Pulmonary artery endothelial cell (primary cell): ENCODE measurements around the gene PNPLA3. TPM values are rescaled to one million over a fixed set of nuclear protein-coding genes. Genes with fewer than 3 reads are reported as not detected.

ENCODE experiments used
- DNase-seq: peaks from one replicate; pipeline ENCODE4 v3.0.0-alpha.2; 2011; ENCODE audit warnings: low read depth, low spot score
- total RNA-seq: library from RNA; depleted of rRNA; stranded (reverse); fragments of >200 nt; gene quantifications from 2 replicates; pipeline ENCODE4 v1.2.3, GENCODE V29; 2014

PNPLA3 gene
- total RNA-seq, 1 donor from 2014 or later, result 2.8 TPM

DNA sequence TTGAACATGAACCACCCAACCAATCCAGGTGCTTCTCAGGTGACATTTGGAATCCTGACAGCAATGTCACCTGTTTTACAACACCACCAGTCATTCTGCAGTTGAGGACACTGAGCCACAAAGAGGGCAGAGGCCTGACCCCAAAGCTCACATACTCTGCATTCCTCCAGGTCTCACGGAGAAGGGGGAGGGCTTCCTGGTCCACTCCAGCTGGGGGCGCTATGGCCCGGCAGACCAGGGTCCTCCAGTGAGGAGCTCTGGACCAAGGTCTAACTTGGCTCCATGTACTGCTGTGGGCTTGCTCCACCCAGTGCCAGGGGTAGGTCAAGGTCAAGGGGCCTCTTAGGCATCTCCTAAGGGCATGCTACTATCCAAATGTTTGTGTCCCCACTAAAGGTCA lies 1.5 kb upstream of the PNPLA3 start:
- no peak for DNase-seq

DNA sequence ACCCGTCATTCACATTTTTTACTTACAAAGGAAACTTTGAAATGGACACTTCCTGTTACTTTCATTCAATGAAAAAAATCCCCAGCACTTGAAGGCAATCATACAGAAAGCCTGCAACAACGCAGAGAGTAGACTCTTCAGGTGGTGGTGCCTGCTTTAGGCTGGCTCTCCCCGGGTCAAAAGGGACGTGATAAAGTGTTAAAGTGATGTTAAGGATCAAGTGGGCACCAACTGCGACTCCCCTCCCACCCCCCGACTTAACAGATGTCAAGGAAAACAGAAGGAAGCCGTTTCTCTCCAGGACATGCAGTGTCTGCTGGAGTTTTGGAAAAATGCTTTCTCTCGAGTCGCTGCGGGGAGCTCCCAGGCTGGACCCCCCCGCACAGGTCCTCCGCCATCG lies 414 bp upstream of the PNPLA3 start:
- no peak for DNase-seq

DNA sequence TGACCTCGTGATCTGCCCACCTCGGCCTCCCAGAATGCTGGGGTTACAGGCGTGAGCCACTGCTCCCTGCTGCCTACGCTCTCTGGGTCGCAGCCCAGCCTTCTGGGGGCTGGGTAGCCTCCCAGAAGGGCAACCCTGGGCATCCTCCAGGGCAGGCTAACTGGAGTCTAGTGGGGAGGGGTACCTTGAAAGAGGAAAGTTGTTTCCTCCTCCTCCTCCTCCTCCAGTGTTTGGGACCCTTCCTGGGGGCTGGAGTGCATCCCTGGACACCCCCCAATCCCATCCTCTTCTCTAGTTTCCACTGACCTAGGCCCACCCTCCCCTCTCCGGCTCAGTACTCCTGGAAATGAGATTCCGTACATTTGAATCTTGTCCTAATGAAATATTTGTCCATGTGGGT lies 1.3 kb downstream of the PNPLA3 start:
- DNase-seq, result no peak

DNA sequence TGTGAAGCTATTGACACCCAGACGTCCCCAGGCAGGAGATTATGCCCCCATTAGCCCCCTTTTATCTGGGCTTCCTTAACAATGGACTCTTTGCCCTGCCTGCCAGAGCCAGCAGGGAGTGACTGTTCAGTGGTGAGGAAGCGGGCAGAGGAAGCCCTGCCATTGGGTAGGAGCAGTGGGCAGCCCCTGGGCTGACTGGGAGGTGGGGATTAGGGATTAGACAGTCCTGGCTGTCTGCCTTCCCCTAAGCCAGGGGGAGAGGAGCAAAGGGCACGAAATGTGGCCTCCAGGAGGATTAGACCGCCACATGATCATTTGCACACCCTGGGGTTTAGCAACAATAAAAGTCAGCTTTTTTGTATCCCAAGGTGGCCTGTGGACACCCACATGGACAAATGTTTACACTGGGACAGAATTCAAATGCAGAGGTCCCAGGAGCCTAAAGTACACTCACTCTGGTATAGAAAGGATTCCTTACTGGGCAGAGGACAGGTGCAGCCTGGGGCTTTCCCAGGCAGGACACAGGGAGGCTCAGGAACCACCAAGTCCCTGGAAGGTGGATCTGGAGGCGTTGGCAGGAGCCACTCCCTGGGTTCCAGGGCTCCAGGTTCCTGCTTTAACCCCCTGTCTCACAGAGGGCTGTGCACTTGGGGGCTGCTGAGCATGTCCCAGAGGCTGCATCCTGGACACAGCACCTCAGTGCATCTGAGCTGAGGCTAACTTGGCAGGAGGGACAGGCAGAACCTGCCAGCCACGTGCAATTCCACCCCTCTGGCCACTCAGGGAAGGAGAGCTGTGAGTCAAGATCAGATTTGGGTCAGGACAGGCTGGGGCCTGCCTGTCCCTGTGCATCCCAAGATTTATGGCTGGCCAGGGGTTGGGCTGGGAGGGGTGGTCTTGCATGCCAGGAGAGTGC lies 2.1 kb downstream of the PNPLA3 start:
- no peak for DNase-seq

DNA sequence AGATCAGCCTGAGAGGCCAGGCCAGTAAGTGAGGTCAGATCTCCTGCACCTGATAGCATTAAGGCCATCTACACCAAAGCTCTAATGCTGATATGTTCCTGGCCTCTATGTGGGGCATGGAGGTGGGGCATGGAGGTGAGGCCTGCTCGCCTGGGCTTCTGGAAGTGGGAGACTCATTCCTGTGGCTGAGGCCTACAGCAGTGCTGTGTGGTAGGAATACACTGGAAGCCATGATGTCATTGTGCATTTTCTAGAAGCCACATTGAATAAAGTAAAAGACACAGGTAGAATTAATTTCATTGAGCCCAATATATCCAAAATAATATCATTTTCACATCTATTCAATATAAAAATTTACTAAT lies 2.7 kb downstream of the PNPLA3 start:
- no peak for DNase-seq

DNA sequence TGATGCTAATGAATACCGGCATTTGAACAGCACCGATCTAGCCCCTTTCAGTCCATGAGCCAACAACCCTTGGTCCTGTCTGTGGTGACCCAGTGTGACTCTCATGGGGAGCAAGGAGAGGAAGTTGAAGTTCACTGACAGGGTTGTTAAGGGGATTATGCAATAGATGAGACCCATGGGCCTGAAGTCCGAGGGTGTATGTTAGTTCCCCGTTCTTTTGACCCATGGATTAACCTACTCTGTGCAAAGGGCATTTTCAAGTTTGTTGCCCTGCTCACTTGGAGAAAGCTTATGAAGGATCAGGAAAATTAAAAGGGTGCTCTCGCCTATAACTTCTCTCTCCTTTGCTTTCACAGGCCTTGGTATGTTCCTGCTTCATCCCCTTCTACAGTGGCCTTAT lies 4.9 kb downstream of the PNPLA3 start:
- no peak for DNase-seq

DNA sequence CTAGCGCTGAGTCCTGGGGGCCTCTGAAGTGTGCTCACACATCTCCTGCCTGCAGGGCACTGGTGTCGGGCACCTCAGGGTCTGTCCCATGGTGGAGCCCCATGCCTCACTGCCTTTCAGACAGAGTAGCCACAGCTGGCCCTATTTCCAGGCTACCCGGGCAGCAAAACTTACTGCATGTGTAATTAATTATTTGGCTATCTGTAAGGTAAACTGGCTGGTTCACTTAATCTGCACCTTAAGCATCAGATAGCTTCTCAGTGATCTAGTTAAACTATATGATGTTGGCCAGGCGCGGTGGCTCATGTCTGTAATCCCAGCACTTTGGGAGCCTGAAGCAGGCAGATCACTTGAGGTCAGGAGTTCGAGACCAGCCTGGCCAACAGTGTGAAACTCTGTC lies 5.3 kb downstream of the PNPLA3 start:
- no peak for DNase-seq

DNA sequence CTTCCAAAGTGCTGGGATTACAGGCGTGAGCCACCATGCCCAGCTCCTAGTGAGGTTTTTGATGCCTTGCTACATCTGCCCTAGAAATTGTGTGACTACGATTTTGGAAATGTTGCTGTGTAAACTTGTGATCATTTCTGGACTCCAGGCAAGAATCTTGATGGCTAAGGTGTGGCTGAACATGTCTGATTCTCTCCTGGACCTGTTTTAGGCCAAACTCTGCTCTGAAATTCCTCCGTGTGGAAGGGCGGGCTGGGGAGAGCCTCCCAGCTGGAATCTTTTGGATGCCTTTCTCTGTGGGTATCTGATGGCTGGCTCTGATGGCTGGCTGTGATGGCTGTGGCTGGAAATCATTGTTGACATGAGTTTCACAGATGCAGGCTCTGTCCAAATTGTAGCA lies 8.2 kb downstream of the PNPLA3 start:
- no peak for DNase-seq

DNA sequence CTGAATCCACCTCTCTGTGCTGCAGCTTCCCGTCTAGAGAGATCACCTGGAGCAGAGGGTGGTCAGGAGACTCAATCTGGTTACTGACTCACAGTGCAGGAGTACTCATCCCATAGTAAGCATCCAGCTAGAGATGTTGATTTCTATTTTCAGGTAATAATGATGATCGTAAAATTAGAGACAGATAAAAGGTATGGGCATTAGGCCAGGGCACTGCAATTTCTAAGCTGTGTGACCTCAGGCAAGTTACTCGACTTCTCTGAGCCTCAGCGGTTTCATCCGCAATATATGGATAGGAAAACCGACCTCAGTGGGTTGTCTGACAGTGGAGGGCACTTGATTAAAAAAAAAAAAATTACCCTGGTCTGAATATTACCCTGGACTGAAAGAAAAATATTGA lies 17.8 kb downstream of the PNPLA3 start:
- no peak for DNase-seq

DNA sequence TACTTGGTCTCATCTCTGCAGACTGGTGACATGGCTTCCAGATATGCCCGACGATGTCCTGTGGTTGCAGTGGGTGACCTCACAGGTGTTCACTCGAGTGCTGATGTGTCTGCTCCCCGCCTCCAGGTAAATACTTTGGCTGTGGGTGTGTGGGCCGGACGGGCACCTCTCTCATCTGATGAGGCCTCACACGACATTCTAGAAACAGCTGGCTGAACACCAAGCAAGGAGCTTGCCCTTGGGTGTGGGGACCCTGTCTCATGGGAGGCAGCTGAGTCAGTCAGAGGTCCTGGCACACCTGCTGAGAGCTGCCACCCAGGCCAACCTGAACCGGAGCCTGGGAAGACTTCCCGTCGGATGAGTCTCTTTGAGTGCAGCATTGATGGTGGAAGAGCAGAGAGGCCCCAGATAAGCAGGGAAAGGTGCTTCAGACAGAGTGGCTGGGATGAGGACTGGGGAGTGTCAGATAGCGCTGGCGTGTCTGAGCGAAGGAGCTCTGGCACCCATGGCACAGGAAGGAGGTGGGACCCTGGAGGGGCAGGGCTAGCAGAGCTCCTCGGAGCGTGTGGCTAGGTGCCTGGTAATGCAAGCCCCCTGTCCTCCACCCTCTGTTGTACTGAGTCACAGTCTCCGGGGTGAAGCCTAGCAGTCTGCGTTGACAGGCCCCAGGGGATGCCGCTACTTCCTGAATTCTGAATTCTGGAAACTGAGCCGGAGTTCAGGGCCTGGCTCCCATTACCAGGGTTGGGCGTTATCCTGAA lies 21.2 kb downstream of the PNPLA3 start:
- no peak for DNase-seq

DNA sequence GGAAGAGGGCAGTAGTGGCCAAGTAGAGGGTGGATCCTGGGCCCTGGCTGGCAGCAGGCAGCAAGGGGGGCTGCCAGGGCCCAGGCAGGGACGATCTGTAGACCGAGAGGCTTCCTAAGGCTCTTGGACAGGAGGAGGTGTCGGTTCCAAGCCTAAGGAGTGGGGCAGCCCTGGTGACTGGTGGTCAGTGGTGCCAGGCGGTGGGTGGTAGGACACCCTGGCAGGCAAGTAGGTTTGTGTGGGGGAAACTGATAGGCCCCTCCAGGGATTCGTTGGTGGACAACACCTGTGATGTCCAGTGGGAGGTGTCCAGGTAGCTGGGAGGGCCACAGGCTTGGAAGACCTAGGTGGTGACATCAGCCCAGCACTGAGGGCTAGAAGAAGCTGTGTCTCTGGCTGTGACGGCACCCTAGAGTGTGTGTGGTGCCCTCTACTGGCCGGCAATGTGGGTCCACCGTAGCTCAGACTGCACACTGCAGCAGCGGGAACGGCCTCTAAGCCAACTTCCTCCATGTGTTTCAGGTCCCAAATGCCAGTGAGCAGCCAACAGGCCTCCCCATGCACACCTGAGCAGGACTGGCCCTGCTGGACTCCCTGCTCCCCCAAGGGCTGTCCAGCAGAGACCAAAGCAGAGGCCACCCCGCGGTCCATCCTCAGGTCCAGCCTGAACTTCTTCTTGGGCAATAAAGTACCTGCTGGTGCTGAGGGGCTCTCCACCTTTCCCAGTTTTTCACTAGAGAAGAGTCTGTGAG lies 22.2 kb downstream of the PNPLA3 start:
- DNase-seq, result peak; percentile 24

DNA sequence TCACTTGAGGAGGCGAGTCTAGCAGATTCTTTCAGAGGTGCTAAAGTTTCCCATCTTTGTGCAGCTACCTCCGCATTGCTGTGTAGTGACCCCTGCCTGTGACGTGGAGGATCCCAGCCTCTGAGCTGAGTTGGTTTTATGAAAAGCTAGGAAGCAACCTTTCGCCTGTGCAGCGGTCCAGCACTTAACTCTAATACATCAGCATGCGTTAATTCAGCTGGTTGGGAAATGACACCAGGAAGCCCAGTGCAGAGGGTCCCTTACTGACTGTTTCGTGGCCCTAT lies 22.7 kb downstream of the PNPLA3 start:
- no peak for DNase-seq

DNA sequence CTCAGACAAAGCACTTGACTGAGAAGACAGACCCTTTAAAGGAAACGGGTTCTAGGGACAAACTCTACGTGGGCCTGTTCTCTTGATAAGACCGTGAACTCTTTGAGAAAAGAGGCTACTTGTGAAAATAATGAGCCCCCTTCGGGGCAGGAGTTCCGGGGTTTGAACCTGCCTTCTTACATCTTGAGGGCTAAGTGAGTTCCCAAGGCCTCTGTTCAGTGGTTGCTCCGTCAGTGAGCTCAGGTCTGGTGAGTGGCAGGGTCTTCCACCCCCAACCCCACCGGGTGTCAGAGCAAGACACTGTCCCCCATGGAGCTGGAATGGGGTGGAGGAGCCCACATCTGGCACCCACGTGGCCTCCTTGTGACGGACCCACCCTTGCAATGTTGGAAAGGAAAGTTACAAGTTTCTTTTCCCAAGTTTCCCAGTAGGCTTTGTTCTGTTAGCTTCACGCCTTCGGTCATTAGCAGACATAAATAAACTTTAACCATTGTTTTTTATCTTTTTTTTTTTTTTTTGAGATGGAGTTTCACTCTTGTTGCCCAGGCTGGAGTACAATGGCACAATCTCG lies 25.3 kb downstream of the PNPLA3 start:
- no peak for DNase-seq

DNA sequence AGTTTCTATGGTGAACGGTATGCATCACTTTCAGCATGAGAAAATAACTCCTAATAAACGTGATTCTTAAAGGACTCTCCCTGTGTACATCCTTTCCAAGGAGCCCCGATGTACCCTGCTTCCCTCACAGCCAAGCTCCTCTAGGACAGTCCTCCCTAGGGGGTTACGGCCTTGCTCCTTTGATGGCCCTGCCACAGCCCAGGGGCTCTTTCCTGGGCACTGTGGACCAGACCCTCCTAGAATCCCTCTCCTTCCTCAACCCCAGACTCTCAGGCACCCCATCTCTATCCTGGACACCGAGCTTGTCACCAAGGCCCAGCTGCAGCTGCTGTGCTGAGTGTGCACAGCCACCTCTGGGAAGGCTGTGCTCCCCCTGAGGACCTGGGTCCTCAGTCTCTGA lies 27.8 kb downstream of the PNPLA3 start:
- no peak for DNase-seq

DNA sequence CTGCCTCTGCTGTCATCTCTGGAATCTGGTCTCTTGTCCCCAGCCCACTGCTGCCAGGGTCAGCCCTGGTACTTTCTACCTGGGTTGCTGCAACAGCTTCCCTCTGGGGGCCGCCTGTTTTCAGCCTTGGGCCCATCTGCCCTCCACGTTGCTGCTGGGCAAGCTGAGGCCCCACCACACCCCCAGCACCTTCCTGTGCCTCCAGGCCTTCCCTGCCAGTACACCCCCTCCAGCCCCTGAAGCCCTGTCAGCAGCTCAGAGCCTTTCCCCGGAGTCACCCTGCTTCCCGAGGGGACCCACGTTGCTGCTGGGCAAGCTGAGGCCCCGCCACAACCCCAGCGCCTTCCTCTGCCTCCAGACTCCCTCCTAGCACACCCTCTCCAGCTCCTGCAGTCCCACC lies 28.4 kb downstream of the PNPLA3 start:
- DNase-seq, result no peak

DNA sequence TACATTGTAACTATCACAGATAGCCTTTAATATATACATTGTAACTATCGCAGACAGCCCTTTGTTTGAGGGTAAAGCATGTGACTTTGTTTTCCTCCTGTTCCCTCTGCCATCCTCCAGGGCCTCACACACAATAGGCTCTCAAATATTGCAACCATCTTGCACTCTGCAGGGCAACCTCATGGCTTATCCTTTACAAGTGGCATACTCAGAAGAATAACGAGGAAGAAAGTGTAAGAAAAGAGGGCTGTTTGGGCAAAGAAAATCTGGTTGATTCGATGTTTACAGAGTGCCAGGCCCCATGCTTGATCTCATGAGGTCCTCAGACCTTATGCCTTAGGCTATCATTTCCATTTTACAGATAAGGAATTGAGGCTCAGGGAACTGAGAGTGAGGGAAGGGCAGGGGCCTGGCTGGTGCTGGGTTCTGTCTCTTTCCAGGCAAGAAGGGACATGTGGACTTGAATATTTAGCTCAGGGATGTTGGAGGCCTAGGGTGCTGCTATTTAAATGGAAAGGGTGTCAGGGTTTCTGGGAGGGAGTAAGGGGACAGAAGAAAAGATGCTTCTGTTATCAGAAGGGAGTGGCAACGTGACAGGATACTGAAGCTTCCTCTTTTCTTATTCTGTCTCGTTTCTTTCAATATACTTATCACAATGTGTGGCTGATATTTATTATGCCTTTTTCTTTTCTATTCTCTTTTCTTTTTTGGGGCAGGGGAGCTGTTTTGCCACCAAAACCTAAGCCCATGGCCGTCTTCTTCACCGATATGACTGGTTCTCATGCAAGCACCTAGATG lies 30.6 kb downstream of the PNPLA3 start:
- no peak for DNase-seq

DNA sequence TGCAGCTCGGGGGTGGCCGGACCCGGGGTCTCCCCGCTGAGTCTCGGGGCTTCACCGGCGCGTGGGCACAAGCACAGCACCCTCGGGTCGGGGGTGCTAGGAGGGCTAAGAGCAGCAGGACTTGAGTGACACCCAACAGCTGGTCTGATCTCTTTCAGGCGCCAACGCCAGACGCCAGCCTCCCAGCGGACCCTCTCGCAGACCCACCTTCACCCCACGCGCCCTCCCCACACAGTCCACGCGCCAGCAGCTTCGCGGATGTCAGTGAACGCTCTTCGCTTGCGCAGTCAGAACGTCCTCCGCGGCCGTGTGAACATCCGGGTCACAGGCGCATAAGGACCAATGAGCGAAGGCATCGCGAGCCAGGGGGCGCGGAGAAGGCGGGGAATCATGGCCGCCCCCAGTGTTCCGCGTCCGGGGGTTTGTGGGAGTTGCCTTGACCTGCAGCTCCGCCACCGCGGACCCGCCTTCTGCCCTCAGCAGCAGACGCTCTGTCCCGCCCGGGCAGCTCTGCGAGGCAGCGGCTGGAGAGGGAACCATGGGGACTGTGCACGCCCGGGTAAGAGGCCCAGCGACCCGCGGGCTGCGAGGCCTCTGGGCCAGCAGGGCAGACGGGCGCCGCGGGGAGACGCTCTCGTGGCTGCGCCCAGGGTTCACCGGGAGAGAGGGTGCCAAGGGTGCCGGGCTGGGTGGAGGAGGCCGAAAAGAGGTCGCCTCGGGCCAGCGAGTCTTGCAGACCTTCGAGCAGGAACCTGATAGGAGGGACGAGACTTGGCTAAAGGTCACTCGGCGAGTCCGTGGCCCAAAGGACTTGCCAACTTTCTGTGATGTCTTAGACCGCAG lies 31.7 kb downstream of the PNPLA3 start, which contains the start of gene SAMM50:
TSS of gene SAMM50 (plus strand) at position 403 of the 843 bp plus-strand sequence. CDS start at position 539, 136 bp downstream.
- DNase-seq, result peak; percentile 64

DNA sequence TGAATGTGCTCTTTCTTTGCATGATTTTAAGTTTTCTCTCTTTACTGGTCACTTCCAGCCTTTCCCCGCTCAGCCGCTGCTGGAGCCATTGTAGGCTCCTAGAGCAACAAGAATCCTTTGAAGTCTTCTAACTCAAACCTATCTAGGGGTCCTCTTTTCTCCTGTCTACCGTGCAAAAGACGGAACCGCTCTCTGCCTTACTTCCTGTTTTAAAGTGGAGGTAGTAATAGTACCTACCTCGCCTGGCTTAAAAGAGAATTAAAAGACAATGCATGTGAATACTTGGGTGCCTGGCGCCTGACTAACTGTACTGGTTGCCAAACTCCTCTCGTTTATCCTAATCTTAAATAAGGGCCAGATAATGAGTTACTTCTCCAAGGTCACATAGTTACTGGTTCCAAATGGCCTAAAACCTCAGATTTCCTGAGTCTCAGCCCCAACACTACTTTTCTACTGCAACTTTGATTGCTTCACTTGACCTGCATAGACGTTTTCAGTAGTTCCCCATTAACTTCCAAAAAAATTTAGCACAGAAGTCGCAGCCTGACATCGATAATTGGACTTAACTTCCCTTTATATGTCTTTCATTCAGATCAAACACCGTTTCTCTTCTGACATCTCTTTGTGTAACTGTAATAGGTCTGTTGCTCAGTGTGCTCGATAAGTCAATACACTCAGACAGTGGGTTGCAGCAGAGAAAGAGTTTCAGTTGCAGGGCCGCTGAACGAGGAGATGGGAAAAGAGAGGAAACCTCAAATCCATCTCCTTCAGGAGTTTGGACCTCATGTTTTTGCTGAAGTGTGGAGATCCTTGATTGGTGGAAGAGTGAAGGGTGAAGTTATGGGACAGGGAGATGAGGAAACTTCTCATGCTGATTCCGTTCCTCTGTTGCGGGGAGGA lies 32.5 kb downstream of the PNPLA3 start:
- DNase-seq, result no peak
